GM18873 (cell line): Measurements from ENCODE around the gene THRB.
"Not testable (repeated sequence)": the region's sequence is repeated elsewhere in the genome, so short reads cannot be mapped to it uniquely, and the experiment has no call there.

Experiments used
- ATAC-seq: cut with Tn5 transposase; IDR thresholded peaks from one replicate; pipeline ENCODE4 v1.9.1; 2021; ENCODE audit warnings: mild to moderate bottlenecking, moderate library complexity, moderate number of reproducible peaks; ENCODE audit not compliant: unreplicated experiment, low FRiP score

THRB gene

GRCh38 chr3:24451461-24452099, 43.1 kb downstream of the THRB start:
- ATAC-seq = no peak

GRCh38 chr3:24450160-24450907, 44.3 kb downstream of the THRB start:
- no peak for ATAC-seq

GRCh38 chr3:24447836-24448235, 46.8 kb downstream of the THRB start:
- no peak for ATAC-seq

GRCh38 chr3:24446032-24446431, 48.6 kb downstream of the THRB start:
- ATAC-seq = no peak

GRCh38 chr3:24443476-24443875, 51.2 kb downstream of the THRB start:
- no peak for ATAC-seq

GRCh38 chr3:24440760-24441464, 53.7 kb downstream of the THRB start:
- no peak for ATAC-seq

GRCh38 chr3:24439021-24439420, 55.6 kb downstream of the THRB start:
- ATAC-seq = no peak

GRCh38 chr3:24437326-24437725, 57.3 kb downstream of the THRB start:
- no peak for ATAC-seq

- no peak for ATAC-seq
These were observed 59.1 kb downstream of the THRB start for GRCh38 chr3:24435584-24435983.

GRCh38 chr3:24434651-24435050, 60.0 kb downstream of the THRB start:
- ATAC-seq = no peak

- ATAC-seq = no peak
These were observed 60.6 kb downstream of the THRB start for GRCh38 chr3:24433838-24434591.

GRCh38 chr3:24432989-24433388, 61.7 kb downstream of the THRB start:
- ATAC-seq = no peak

- ATAC-seq = no peak
These were observed 66.2 kb downstream of the THRB start for GRCh38 chr3:24428481-24428880.

GRCh38 chr3:24426896-24427295, 67.8 kb downstream of the THRB start:
- no peak for ATAC-seq

GRCh38 chr3:24420829-24421228, 73.8 kb downstream of the THRB start:
- not testable (repeated sequence) for ATAC-seq

GRCh38 chr3:24420224-24420623, 74.4 kb downstream of the THRB start:
- no peak for ATAC-seq

- no peak for ATAC-seq
These were observed 75.4 kb downstream of the THRB start for GRCh38 chr3:24419067-24419791.

- no peak for ATAC-seq
These were observed 76.9 kb downstream of the THRB start for GRCh38 chr3:24417730-24418129.

GRCh38 chr3:24416224-24416623, 78.4 kb downstream of the THRB start:
- no peak for ATAC-seq

GRCh38 chr3:24415824-24416223, 78.8 kb downstream of the THRB start:
- ATAC-seq = no peak
